Prostate gland (tissue), 2 donors: ENCODE data around the gene RFXAP. TPM values are rescaled to one million over a fixed set of nuclear protein-coding genes. Genes with fewer than 3 reads are reported as not detected.

ENCODE experiments used
- DNase-seq: peaks from one replicate; pipeline ENCODE4 v3.0.0-alpha.2; 2019; ENCODE audit warnings: low spot score
- H3K27ac ChIP-seq, 2 donors: fragments of 200-600 bp; sonication (generic); 2 replicates each; pipeline ENCODE4 v1.5.1; 2017 to 2019
- H3K27me3 ChIP-seq: fragments of 200-600 bp; sonication (generic); replicated peaks from 2 replicates; pipeline ENCODE4 v1.5.1; 2019; ENCODE audit not compliant: insufficient read depth
- H3K36me3 ChIP-seq, 2 donors: fragments of 200-600 bp; sonication (generic); 1 replicate in 1 of 2; 2 replicates in 1 of 2; pipeline versions ENCODE4 v1.5.1 to v1.8.1; 2017 to 2019
- H3K4me1 ChIP-seq: fragments of 200-600 bp; sonication (generic); replicated peaks from 2 replicates; pipeline ENCODE4 v1.5.1; 2019
- H3K4me3 ChIP-seq, 2 donors: fragments of 200-600 bp; sonication (generic); 2 replicates each; pipeline ENCODE4 v1.5.1; 2017 to 2019
- H3K9me3 ChIP-seq: fragments of 200-600 bp; sonication (generic); 2 replicates; pipeline ENCODE4 v1.5.1; 2017
- POLR2A ChIP-seq: fragments of 450-650 bp; IDR thresholded peaks from one replicate; pipeline ENCODE4 v1.6.1; 2016; ENCODE audit warnings: antibody characterized with exemption, mild to moderate bottlenecking
- POLR2AphosphoS5 ChIP-seq: sonication (generic); formaldehyde crosslinking; IDR thresholded peaks from one replicate; pipeline ENCODE4 v1.6.1; 2017; ENCODE audit warnings: antibody characterized with exemption
- WGBS: methylation state at CpG from one replicate; pipeline ENCODE4 v1.1.5; 2018; 5-methylcytosine and 5-hydroxymethylcytosine counted together
- intact Hi-C: fragments of 100-400 bp; cut with DNase I; formaldehyde crosslinking; loops from one replicate; pipeline ENCODE4 v1.14.2; 2022
- total RNA-seq, 2 donors: library from RNA; depleted of rRNA; stranded (reverse); fragments of >200 nt; gene quantifications; one replicate each; pipeline ENCODE4 v1.1.0, GENCODE V29; 2016
- TF ChIP-seq, protein P1 (sequence below), 4 experiments: fragments of 200-600 bp in 2 of 4; fragments of 450-650 bp in 2 of 4; sonication (generic) in 2 of 4; IDR thresholded peaks; 1 replicate in 3 of 4; 2 replicates in 1 of 4; pipeline ENCODE4 v1.5.1; 2016 to 2019; ENCODE audit warnings: antibody characterized with exemption in 4 of 4, mild to moderate bottlenecking in 2 of 4, moderate library complexity in 2 of 4

The RFXAP gene
- total RNA-seq, 2 donors from 2014 or later: 4.3 to 4.9 TPM

DNA sequence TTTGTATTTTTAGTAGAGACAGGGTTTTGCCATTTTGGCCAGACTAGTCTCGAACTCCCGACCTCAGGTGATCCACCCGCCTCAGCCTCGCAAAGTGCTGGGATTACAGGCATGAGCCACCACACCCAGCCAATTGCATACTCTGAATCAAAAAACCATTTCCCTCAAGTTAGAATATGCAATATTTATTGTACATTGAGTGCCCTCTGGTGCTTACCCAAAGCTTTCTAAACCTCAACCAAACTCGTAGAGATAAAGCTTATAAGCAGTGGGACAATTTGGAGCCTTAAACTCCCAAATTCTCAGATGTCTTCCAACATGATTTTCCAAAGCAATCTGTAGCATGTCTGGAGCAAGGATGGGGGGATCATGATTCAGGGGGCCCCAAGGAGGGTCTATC, 22.4 kb downstream of the RFXAP start:
- WGBS: 82% methylated on average over 5 of the region's 5 CpGs
- intact Hi-C loops: no loop called here

DNA sequence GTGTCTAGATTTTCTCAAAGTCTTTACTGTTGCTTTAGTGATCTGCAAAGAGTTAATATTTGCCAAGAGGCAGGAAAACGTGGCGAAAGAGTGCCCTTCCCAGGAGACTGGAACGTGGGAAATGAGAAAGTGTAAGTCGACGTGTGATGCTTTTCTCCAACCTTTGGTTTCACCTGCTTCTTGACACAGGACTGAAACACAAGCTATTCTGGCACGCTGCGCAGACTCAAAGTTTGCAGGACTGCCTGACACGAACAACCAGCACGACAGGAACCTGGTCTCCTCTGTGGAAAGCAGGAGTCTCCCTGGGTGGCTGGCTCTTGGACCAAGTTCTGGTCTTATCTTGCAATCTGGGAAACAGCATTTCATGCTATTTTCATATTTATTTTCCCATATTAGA, 28.6 kb downstream of the RFXAP start:
- H3K27me3 ChIP-seq: no peaks in the 10 kb centered on the region
- 37% methylated on average over 9 of the region's 9 CpGs for whole genome bisulfite sequencing
- no peaks in the 10 kb centered on the region for H3K4me1 ChIP-seq
- TF ChIP-seq, protein P1, sequence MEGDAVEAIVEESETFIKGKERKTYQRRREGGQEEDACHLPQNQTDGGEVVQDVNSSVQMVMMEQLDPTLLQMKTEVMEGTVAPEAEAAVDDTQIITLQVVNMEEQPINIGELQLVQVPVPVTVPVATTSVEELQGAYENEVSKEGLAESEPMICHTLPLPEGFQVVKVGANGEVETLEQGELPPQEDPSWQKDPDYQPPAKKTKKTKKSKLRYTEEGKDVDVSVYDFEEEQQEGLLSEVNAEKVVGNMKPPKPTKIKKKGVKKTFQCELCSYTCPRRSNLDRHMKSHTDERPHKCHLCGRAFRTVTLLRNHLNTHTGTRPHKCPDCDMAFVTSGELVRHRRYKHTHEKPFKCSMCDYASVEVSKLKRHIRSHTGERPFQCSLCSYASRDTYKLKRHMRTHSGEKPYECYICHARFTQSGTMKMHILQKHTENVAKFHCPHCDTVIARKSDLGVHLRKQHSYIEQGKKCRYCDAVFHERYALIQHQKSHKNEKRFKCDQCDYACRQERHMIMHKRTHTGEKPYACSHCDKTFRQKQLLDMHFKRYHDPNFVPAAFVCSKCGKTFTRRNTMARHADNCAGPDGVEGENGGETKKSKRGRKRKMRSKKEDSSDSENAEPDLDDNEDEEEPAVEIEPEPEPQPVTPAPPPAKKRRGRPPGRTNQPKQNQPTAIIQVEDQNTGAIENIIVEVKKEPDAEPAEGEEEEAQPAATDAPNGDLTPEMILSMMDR (IDR thresholded peaks at IDR 0.05): no peak
- no peak for TF ChIP-seq POLR2A
- no peak for TF ChIP-seq POLR2AphosphoS5
- DNase-seq: peak; percentile 47
- intact Hi-C loops: no loop called here
- no peaks in the 10 kb centered on the region for H3K36me3 ChIP-seq
- H3K9me3 ChIP-seq: no peaks in the 10 kb centered on the region
- no peak overlapping the region for H3K4me3 ChIP-seq
- peak overlapping the region in 1 of 2 donors; percentile 16 for H3K27ac ChIP-seq

More for the DNA sequence above, 22.4 kb downstream of the RFXAP start:
- H3K27ac ChIP-seq: no peak overlapping the region
- H3K4me3 ChIP-seq: no peak overlapping the region
- DNase-seq: no peak
- TF ChIP-seq, protein P1 (IDR thresholded peaks at IDR 0.05): no peak
- no peak for TF ChIP-seq POLR2A
- no peak for TF ChIP-seq POLR2AphosphoS5
- H3K36me3 ChIP-seq: no peaks in the 10 kb centered on the region
- no peaks in the 10 kb centered on the region for H3K9me3 ChIP-seq
- H3K27me3 ChIP-seq: no peaks in the 10 kb centered on the region
- H3K4me1 ChIP-seq: no peaks in the 10 kb centered on the region

DNA sequence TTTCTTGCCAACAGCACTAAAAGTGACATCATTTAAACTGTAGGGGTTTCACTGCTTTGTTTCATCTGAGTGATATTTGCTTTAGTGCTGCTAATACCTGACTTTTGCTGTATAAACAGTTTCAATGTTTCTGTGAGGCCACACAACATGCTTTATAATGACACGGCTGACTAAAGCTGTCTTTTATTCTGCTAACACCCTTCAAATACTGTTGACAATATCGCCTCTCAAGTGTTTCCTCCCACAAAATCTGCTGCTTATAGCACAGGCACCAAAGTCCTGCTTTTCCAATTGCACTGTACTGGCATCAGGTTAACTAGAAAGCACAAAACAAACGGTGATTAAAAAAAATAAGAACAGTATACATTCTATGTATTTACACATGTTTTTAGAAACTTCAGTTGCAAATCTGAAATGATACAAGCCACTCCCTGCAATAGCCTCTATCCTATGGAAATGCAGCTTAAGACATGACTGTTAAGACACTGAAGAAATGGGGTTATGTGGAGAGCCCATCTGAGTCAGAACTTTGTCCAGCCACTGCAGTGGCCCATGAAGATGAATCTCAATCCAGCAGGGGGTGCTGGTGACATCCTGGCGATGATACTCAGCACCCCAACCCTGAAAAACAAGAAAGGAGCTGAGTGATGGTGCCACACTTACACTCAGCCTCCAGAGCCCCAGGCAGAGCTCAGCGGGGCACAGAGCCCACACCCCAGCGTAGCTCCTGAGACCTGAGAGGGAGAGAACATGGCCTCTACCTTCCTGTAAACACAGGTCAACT, 29.4 kb downstream of the RFXAP start:
- Histone ChIP-seq H3K27me3 (no peaks in the 10 kb centered on the region), H3K4me3 (no peak overlapping the region), H3K27ac (peak overlapping the region; percentile 16 to 47), H3K4me1 (no peaks in the 10 kb centered on the region), H3K9me3 (no peaks in the 10 kb centered on the region), H3K36me3 (no peaks in the 10 kb centered on the region)
- intact Hi-C loops: no loop called here
- no peak for DNase-seq
- 62% methylated on average over 6 of the region's 6 CpGs for WGBS
- TF ChIP-seq POLR2A: no peak

DNA sequence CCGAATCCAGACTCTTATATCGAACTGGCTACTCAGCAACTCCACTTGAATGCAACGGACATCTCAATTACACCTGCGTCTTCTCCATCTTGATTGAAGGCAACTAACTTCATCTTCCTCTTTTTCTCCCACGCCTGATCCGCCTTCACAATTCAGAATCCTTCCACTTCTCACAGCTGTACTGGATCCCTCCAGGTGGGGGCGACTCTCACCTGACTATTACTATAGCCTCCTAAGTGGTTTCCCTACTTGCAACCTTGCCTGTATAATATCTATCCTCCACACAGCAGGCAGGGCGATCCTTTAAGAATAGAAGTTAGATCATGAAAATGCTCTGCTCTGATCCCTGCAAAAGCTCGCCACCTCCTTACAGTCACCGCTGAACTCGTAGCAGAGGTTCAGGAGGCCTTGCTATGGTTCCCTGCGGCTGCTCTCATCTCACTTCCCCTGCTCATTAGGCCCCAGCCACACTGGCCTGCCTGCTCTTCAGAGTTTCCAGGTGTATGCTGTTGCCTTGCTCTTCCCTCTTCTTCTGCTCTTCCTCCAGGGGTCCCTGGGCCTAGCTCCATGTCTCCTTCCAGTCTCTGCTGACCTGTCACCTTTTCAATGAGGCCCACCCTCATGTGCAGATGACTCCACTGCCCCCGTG, 31.9 kb downstream of the RFXAP start:
- WGBS: 88% methylated on average over 13 of the region's 13 CpGs
- no peaks in the 10 kb centered on the region for H3K9me3 ChIP-seq
- no peak overlapping the region for H3K4me3 ChIP-seq
- TF ChIP-seq, protein P1 (IDR thresholded peaks at IDR 0.05): no peak
- no peak for TF ChIP-seq POLR2AphosphoS5
- no peak for TF ChIP-seq POLR2A
- H3K27ac ChIP-seq: no peak overlapping the region
- H3K27me3 ChIP-seq: no peaks in the 10 kb centered on the region
- H3K4me1 ChIP-seq: no peaks in the 10 kb centered on the region
- no peak for DNase-seq
- H3K36me3 ChIP-seq: no peaks in the 10 kb centered on the region
- intact Hi-C loops: no loop called here

DNA sequence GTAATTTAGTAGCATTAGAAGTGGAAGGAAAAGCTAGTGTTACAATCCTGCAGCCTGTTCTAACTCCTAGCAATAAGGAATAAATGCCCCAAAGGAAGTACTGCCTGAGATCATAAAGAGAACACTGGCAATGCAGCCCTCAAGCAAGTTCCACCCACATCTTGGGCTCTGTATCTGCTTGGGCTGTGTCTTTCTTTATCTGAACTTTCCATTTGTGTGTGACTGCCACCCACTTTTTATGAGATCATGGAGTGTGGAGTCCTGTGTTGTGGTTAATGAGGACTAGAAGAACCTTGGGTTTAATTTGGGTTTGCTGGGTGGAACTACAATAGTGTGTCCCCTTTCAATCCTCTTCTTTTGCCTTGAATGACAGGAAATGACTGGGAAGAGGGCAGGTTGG, 38.2 kb downstream of the RFXAP start:
- no peak for DNase-seq
- H3K27me3 ChIP-seq: no peaks in the 10 kb centered on the region
- H3K9me3 ChIP-seq: no peaks in the 10 kb centered on the region
- TF ChIP-seq POLR2AphosphoS5 (no peak), POLR2A (no peak)
- TF ChIP-seq, protein P1 (IDR thresholded peaks at IDR 0.05): no peak
- H3K4me3 ChIP-seq: no peak overlapping the region
- H3K27ac ChIP-seq: no peak overlapping the region
- no peaks in the 10 kb centered on the region for H3K4me1 ChIP-seq
- H3K36me3 ChIP-seq: no peaks in the 10 kb centered on the region
- intact Hi-C loops: no loop called here
